ENCODE data around the gene BEND4.

GRCh38 chr4:42172921-42173320 lies 20.5 kb upstream of the BEND4 start:
- TF ChIP-seq CTCF (conservative IDR thresholded peaks at IDR 0.05) (no peak), ZFX (IDR thresholded peaks at IDR 0.05) (no peak)

Measured in C4-2B (cell line).